ENCODE results near the gene DBN1. TPM values are rescaled to one million over a fixed set of nuclear protein-coding genes. Genes with fewer than 3 reads are reported as not detected.

Gene DBN1
- polyA plus RNA-seq, 1 experiment = 164 TPM

- Histone ChIP-seq H3K27me3 (ENCODE audit: control insufficient read depth, insufficient read depth, low read length) (no peaks in the 10 kb centered on the region), H3K9me3 (ENCODE audit: control insufficient read depth, insufficient read depth, low read length) (no peaks in the 10 kb centered on the region), H3K27ac (ENCODE audit: low read depth, low read length) (peak overlapping the region; percentile 39), H3K4me3 (ENCODE audit: low read depth, low read length) (peak overlapping the region; percentile 73)
- no peak for DNase-seq (ENCODE audit: low read depth, low spot score)
- ChIA-PET POLR2A (interaction anchor here (0.8 to 2.8 kb wide), 6 partner anchors 9 to 58 kb away, joined by 3 to 15 read pairs (median 6); partner anchors contain the start of gene GRK6), CTCF (interaction anchor here (1.1 to 15.6 kb wide), 8 partner anchors 9 to 138 kb away, joined by 3 to 205 read pairs (median 6); no protein-coding TSS in a partner anchor)
- TF ChIP-seq CTCF (IDR thresholded peaks at IDR 0.05; ENCODE audit: low read depth, low read length) = no peak
Measured at GRCh38 chr5:177447611-177448243, 25.7 kb downstream of the DBN1 start.

- no peak for TF ChIP-seq CTCF (IDR thresholded peaks at IDR 0.05; ENCODE audit: low read depth, low read length)
- Histone ChIP-seq H3K4me3 (ENCODE audit: low read depth, low read length) (peak overlapping the region; percentile 73), H3K27me3 (ENCODE audit: control insufficient read depth, insufficient read depth, low read length) (no peaks in the 10 kb centered on the region), H3K9me3 (ENCODE audit: control insufficient read depth, insufficient read depth, low read length) (no peaks in the 10 kb centered on the region), H3K27ac (ENCODE audit: low read depth, low read length) (no peak overlapping the region)
- CTCF ChIA-PET = interaction anchor here (0.6 to 15.6 kb wide), 7 partner anchors 33 to 137 kb away, joined by 3 to 205 read pairs (median 6); no protein-coding TSS in a partner anchor
- no peak for DNase-seq (ENCODE audit: low read depth, low spot score)
- POLR2A ChIA-PET = interaction anchor here (0.6 to 2.8 kb wide), 7 partner anchors 10 to 258 kb away, joined by 3 to 15 read pairs (median 3); partner anchors contain the start of gene GRK6
Measured at GRCh38 chr5:177447066-177447610, 26.3 kb downstream of the DBN1 start.

GRCh38 chr5:177446200-177447065 lies 27.0 kb downstream of the DBN1 start, which contains the start of gene PRR7:
PRR7 (plus strand) TSS chr5:177446814; CDS start chr5:177455068, 8,254 bp downstream.
- POLR2A ChIA-PET = interaction anchor here (0.5 to 2.8 kb wide), 8 partner anchors 19 to 257 kb away, joined by 3 to 15 read pairs (median 3); partner anchors contain the start of gene GRK6
- CTCF ChIA-PET = interaction anchor here (0.6 to 15.6 kb wide), 11 partner anchors 17 to 320 kb away, joined by 3 to 205 read pairs (median 4); no protein-coding TSS in a partner anchor
- H3K9me3 ChIP-seq (ENCODE audit: control insufficient read depth, insufficient read depth, low read length) = no peaks in the 10 kb centered on the region

GRCh38 chr5:177445917-177446199 lies 27.6 kb downstream of the DBN1 start:
- CTCF ChIA-PET = interaction anchor here (0.6 to 15.6 kb wide), 10 partner anchors 17 to 319 kb away, joined by 3 to 205 read pairs (median 4); no protein-coding TSS in a partner anchor
- no peak for DNase-seq (ENCODE audit: low read depth, low spot score)
- no peaks in the 10 kb centered on the region for H3K9me3 ChIP-seq (ENCODE audit: control insufficient read depth, insufficient read depth, low read length)
- no peak for TF ChIP-seq CTCF (IDR thresholded peaks at IDR 0.05; ENCODE audit: low read depth, low read length)
- POLR2A ChIA-PET = interaction anchor here (0.5 to 2.4 kb wide), 6 partner anchors 19 to 141 kb away, joined by 3 to 15 read pairs (median 3); partner anchors contain the start of gene GRK6
- no peaks in the 10 kb centered on the region for H3K27me3 ChIP-seq (ENCODE audit: control insufficient read depth, insufficient read depth, low read length)
- H3K4me3 ChIP-seq (ENCODE audit: low read depth, low read length) = peak overlapping the region; percentile 73
- no peak overlapping the region for H3K27ac ChIP-seq (ENCODE audit: low read depth, low read length)

More at GRCh38 chr5:177446200-177447065, 27.0 kb downstream of the DBN1 start, which contains the start of gene PRR7:
- Histone ChIP-seq H3K27me3 (ENCODE audit: control insufficient read depth, insufficient read depth, low read length) (no peaks in the 10 kb centered on the region), H3K4me3 (ENCODE audit: low read depth, low read length) (peak within 1 kb of the TSS; percentile 73), H3K27ac (ENCODE audit: low read depth, low read length) (peak within 1 kb of the TSS; percentile 39)
- no peak for DNase-seq (ENCODE audit: low read depth, low spot score)
- no peak for TF ChIP-seq CTCF (IDR thresholded peaks at IDR 0.05; ENCODE audit: low read depth, low read length)
